Trophoblast cell (in vitro differentiated cells and primary cell): Measurements from ENCODE around the gene SCAPER.

Source experiments
- DNase-seq, 2 donors: peaks; one replicate each; pipeline ENCODE4 v3.0.0-alpha.2; 2016
- H2AFZ ChIP-seq: 2 replicates; pipeline ENCODE4 v1.6.1; 2013; ENCODE audit warnings: low read length, moderate library complexity, mild to moderate bottlenecking; ENCODE audit not compliant: insufficient read depth, poor library complexity
- H2AK5ac ChIP-seq: 2 replicates; pipeline ENCODE4 v1.6.1; 2013; ENCODE audit warnings: mild to moderate bottlenecking, low read length
- H2BK120ac ChIP-seq: 2 replicates; pipeline ENCODE4 v1.6.1; 2013; ENCODE audit warnings: low read length, mild to moderate bottlenecking, moderate library complexity; ENCODE audit not compliant: insufficient read depth, poor library complexity
- H2BK12ac ChIP-seq: 2 replicates; pipeline ENCODE4 v1.6.1; 2013; ENCODE audit warnings: mild to moderate bottlenecking, low read length, moderate library complexity
- H2BK5ac ChIP-seq: 2 replicates; pipeline ENCODE4 v1.6.1; 2013; ENCODE audit warnings: low read length, low read depth, moderate library complexity, mild to moderate bottlenecking; ENCODE audit not compliant: poor library complexity
- H3K14ac ChIP-seq: 2 replicates; pipeline ENCODE4 v1.6.1; 2013; ENCODE audit warnings: mild to moderate bottlenecking, low read length
- H3K18ac ChIP-seq: 2 replicates; pipeline ENCODE4 v1.6.1; 2013; ENCODE audit warnings: mild to moderate bottlenecking, low read length
- H3K23ac ChIP-seq: 2 replicates; pipeline ENCODE4 v1.6.1; 2013; ENCODE audit warnings: low read length
- H3K27ac ChIP-seq: 2 replicates; pipeline ENCODE4 v1.5.1; 2013; ENCODE audit warnings: low read depth, mild to moderate bottlenecking, inconsistent platforms, low read length, moderate library complexity
- H3K27me3 ChIP-seq: 2 replicates; pipeline ENCODE4 v1.6.1; 2013; ENCODE audit warnings: inconsistent platforms, mild to moderate bottlenecking, low read length, moderate library complexity; ENCODE audit not compliant: insufficient read depth
- H3K36me3 ChIP-seq, 2 experiments: 1 replicate in 1 of 2; 2 replicates in 1 of 2; pipeline ENCODE4 v1.6.1; 2013; ENCODE audit warnings: low read length in 2 of 2, mild to moderate bottlenecking in 2 of 2, moderate library complexity in 1 of 2; ENCODE audit not compliant: insufficient read depth in 2 of 2, control insufficient read depth in 1 of 2
- H3K4ac ChIP-seq: 2 replicates; pipeline ENCODE4 v1.6.1; 2013; ENCODE audit warnings: low read depth, mild to moderate bottlenecking, low read length, moderate library complexity
- H3K4me1 ChIP-seq, 2 experiments: 1 replicate in 1 of 2; 2 replicates in 1 of 2; pipeline ENCODE4 v1.6.1; 2013; ENCODE audit warnings: low read length in 2 of 2, mild to moderate bottlenecking in 2 of 2, moderate library complexity in 1 of 2; ENCODE audit not compliant: insufficient read depth in 2 of 2, control insufficient read depth in 1 of 2
- H3K4me2 ChIP-seq: 2 replicates; pipeline ENCODE4 v1.6.1; 2013; ENCODE audit warnings: inconsistent platforms, mild to moderate bottlenecking, low read length, moderate library complexity
- H3K4me3 ChIP-seq: 2 replicates; pipeline ENCODE4 v1.5.1; 2013; ENCODE audit warnings: mild to moderate bottlenecking, low read depth, low read length, inconsistent platforms
- H3K79me1 ChIP-seq: one replicate; pipeline ENCODE4 v1.6.1; 2013; ENCODE audit warnings: low read length
- H3K79me2 ChIP-seq: 2 replicates; pipeline ENCODE4 v1.6.1; 2013; ENCODE audit warnings: low read length, mild to moderate bottlenecking; ENCODE audit not compliant: control insufficient read depth, insufficient read depth, poor library complexity
- H3K9ac ChIP-seq: 2 replicates; pipeline ENCODE4 v1.6.1; 2013; ENCODE audit warnings: mild to moderate bottlenecking, low read length
- H3K9me3 ChIP-seq: 2 replicates; pipeline ENCODE4 v1.6.1; 2013; ENCODE audit warnings: low read depth, mild to moderate bottlenecking, control low read depth, inconsistent platforms, low read length; ENCODE audit not compliant: insufficient read depth
- H4K12ac ChIP-seq: 2 replicates; pipeline ENCODE4 v1.6.1; 2013; ENCODE audit warnings: low read depth, mild to moderate bottlenecking, low read length, moderate library complexity
- H4K8ac ChIP-seq: 2 replicates; pipeline ENCODE4 v1.6.1; 2013; ENCODE audit warnings: low read depth, mild to moderate bottlenecking, low read length, moderate library complexity
- H4K91ac ChIP-seq: one replicate; pipeline ENCODE4 v1.6.1; 2013; ENCODE audit warnings: low read depth, mild to moderate bottlenecking, low read length, moderate library complexity
- WGBS: extraction: QIAGEN DNeasy Blood & Tissue Kit; methylation state at CpG from one replicate; pipeline ENCODE4 v1.1.7; 2013; ENCODE audit warnings: missing lambda C conversion rate; ENCODE audit not compliant: insufficient read length, insufficient coverage; ENCODE audit errors: extremely low coverage; 5-methylcytosine and 5-hydroxymethylcytosine counted together

Gene SCAPER

DNA sequence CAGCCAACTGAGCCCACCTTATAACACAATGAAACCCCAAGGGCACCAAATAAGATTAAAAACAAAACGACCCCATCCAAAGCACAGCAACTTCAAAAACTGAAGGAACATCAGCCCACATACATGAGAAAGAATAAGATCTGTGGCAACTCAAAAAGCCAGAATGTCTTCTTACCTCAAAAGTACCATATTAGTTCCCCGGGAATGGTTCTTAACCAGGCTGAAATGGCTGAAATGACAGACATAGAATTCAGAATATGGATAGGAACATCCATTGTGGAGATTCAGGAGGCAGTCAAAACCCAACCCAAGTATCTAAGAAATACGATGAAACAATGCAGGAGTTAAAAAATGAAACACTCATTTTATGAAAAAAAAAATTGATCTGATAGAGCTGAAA is 222.3 kb downstream of the SCAPER start:
- Histone ChIP-seq H3K9ac (no peak overlapping the region), H2BK12ac (no peak overlapping the region), H3K4me3 (no peak overlapping the region), H3K4me2 (no peak overlapping the region), H2BK120ac (no peak overlapping the region), H2BK5ac (no peak overlapping the region), H3K79me2 (no peaks in the 10 kb centered on the region), H2AK5ac (no peak overlapping the region), H3K14ac (no peak overlapping the region), H3K18ac (no peak overlapping the region), H3K4ac (no peak overlapping the region), H2AFZ (no peak overlapping the region), H4K12ac (no peak overlapping the region), H3K9me3 (peaks cover 3% of the 10 kb centered on the region), H4K8ac (no peak overlapping the region), H3K23ac (no peak overlapping the region), H4K91ac (no peak overlapping the region), H3K79me1 (no peaks in the 10 kb centered on the region), H3K27me3 (no peaks in the 10 kb centered on the region), H3K36me3 (no peaks in the 10 kb centered on the region), H3K4me1 (no peaks in the 10 kb centered on the region), H3K27ac (no peak overlapping the region)
- WGBS, result no CpG with 5 or more reads among the region's 3 CpGs
- no peak for DNase-seq

DNA sequence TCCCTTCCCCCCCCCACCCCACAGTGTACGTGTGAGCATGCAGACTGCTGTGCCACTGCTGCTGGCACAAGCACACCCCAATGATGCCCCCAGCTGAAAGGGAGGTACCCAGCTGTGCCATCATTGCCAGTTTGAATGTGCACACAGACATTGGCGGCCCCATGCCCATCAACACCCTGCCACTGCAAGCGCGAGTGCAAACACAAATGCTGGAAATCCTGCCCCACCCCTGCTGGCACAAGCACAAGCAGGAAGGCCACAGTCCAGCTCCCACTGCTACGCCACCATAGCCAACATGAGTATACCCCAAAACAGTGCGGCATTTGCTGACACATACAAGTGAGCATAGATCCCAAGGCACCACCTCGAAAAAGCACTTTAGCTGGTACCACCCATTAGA is 222.9 kb downstream of the SCAPER start:
- Histone ChIP-seq H2AK5ac (no peak overlapping the region), H3K23ac (no peak overlapping the region), H3K14ac (no peak overlapping the region), H2BK120ac (no peak overlapping the region), H3K9me3 (peaks cover 3% of the 10 kb centered on the region), H2AFZ (no peak overlapping the region), H3K4me3 (no peak overlapping the region), H3K4ac (no peak overlapping the region), H3K36me3 (no peaks in the 10 kb centered on the region), H3K9ac (no peak overlapping the region), H3K4me2 (no peak overlapping the region), H4K12ac (no peak overlapping the region), H2BK12ac (no peak overlapping the region), H3K79me1 (no peaks in the 10 kb centered on the region), H4K91ac (no peak overlapping the region), H3K18ac (no peak overlapping the region), H4K8ac (no peak overlapping the region), H3K27me3 (no peaks in the 10 kb centered on the region), H3K4me1 (no peaks in the 10 kb centered on the region), H2BK5ac (no peak overlapping the region), H3K79me2 (no peaks in the 10 kb centered on the region), H3K27ac (no peak overlapping the region)
- no peak for DNase-seq
- no CpG with 5 or more reads among the region's 7 CpGs for WGBS

DNA sequence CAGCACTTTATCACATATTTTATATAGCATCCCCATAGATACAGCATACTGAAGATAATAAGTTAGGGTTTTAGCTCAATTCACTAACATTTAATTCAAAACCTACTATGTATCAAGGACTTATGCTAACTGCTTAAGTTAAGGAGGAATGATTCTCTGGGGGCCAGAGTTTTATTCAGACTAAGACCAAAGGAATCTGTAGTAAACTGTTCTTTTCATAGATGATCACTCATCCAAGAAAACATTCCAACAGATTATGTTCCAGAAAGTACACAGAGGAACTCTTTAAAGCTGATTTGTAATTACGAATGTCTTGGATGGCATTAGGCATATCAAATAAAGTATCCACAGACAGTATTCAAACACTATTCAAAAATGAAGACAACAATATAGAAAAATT is 226.4 kb downstream of the SCAPER start:
- H2BK12ac ChIP-seq, result no peak overlapping the region
- H4K8ac ChIP-seq, result no peak overlapping the region
- H2AFZ ChIP-seq, result no peak overlapping the region
- no peaks in the 10 kb centered on the region for H3K27me3 ChIP-seq
- H3K27ac ChIP-seq, result no peak overlapping the region
- H3K18ac ChIP-seq, result no peak overlapping the region
- H3K9ac ChIP-seq, result no peak overlapping the region
- no peak overlapping the region for H4K12ac ChIP-seq
- no peak overlapping the region for H3K23ac ChIP-seq
- H3K9me3 ChIP-seq, result peaks cover 3% of the 10 kb centered on the region
- no peak overlapping the region for H3K4me2 ChIP-seq
- no peak overlapping the region for H3K4ac ChIP-seq
- DNase-seq, result no peak
- no peak overlapping the region for H2AK5ac ChIP-seq
- H3K36me3 ChIP-seq, result no peaks in the 10 kb centered on the region
- H3K79me2 ChIP-seq, result no peaks in the 10 kb centered on the region
- no peak overlapping the region for H4K91ac ChIP-seq
- no peaks in the 10 kb centered on the region for H3K79me1 ChIP-seq
- H2BK5ac ChIP-seq, result no peak overlapping the region
- H3K4me1 ChIP-seq, result no peaks in the 10 kb centered on the region
- no CpG with 5 or more reads among the region's 1 CpG for WGBS
- no peak overlapping the region for H3K4me3 ChIP-seq
- H3K14ac ChIP-seq, result no peak overlapping the region
- no peak overlapping the region for H2BK120ac ChIP-seq

DNA sequence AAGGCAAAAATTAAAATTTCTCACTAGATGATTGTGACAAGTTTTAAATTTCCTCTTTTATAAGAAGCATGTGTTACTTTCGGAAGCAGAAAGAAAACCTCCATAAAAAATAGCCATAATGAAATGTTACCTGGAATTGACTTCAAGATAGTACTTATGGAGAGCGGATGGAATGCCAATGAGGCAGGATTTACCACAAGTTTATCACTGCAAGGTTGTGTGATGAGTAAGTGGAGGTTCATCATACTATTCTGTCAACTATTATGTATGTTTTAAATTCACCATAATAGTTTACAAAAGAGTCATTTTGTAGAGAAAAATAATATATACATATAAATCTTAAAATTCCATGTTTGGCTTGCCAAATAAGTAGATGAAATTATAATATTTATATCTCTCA is 230.3 kb downstream of the SCAPER start:
- no peaks in the 10 kb centered on the region for H3K9me3 ChIP-seq
- H3K14ac ChIP-seq, result no peak overlapping the region
- no peaks in the 10 kb centered on the region for H3K36me3 ChIP-seq
- H4K91ac ChIP-seq, result no peak overlapping the region
- H2AK5ac ChIP-seq, result no peak overlapping the region
- no peak overlapping the region for H2AFZ ChIP-seq
- WGBS, result no CpG with 5 or more reads among the region's 2 CpGs
- no peak overlapping the region for H3K9ac ChIP-seq
- no peak overlapping the region for H3K18ac ChIP-seq
- H3K4me2 ChIP-seq, result no peak overlapping the region
- H2BK120ac ChIP-seq, result no peak overlapping the region
- H4K8ac ChIP-seq, result no peak overlapping the region
- H3K27ac ChIP-seq, result no peak overlapping the region
- peak; percentile 19 to 57 for DNase-seq
- no peaks in the 10 kb centered on the region for H3K4me1 ChIP-seq
- H3K27me3 ChIP-seq, result no peaks in the 10 kb centered on the region
- no peak overlapping the region for H4K12ac ChIP-seq
- H3K23ac ChIP-seq, result no peak overlapping the region
- no peak overlapping the region for H3K4me3 ChIP-seq
- no peaks in the 10 kb centered on the region for H3K79me2 ChIP-seq
- no peaks in the 10 kb centered on the region for H3K79me1 ChIP-seq
- no peak overlapping the region for H3K4ac ChIP-seq
- no peak overlapping the region for H2BK5ac ChIP-seq
- H2BK12ac ChIP-seq, result no peak overlapping the region
